GM19025 (cell line): ENCODE measurements around the gene KLK14.

ENCODE experiments used
- ATAC-seq: cut with Tn5 transposase; IDR thresholded peaks from one replicate; pipeline ENCODE4 v1.9.1; 2021; ENCODE audit warnings: mild to moderate bottlenecking, low read depth, moderate library complexity; ENCODE audit not compliant: unreplicated experiment

KLK14 gene

GRCh38 chr19:51055866-51056265 is 26.8 kb downstream of the KLK14 start:
- no peak for ATAC-seq

GRCh38 chr19:51047031-51047335 is 35.7 kb downstream of the KLK14 start:
- ATAC-seq = no peak

- ATAC-seq = no peak
Measured at GRCh38 chr19:51044327-51044726, 38.4 kb downstream of the KLK14 start.

DNA sequence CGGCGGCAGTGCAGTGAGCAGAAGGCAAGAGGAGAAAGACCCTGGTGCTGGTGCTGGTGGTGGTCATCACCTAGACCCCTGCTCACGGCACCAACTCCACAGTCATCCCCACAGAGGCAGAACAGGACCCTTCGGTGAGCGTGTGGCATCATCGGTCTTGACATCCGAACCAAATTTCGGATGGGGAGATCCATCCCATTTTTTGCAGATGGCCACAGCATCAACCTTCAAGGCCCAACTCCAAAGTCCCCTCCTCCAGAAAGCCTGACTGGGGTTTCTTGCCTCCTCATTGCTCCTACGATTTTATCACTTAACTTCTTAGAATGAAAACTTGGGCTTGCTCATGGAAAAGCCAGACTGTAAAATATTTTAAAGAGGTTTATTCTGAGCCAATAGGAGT is 39.2 kb downstream of the KLK14 start:
- no peak for ATAC-seq

DNA sequence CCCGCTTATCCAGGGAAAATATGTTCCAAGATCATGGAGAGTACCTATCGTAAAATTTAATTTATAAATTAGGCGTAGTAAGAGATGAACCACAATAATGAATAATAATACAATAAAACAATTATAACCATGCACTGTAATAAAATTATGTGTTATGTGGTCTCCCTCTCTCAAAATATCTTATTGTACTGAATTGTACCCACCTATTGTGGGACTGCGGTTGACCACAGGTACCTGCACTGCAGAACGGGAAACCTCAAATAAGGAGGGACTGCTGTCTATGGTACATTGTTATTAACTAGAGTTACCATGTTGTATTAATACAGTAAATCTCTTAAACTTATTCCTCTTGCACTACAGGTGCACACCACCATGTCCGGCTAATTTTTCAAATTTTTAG is 42.5 kb downstream of the KLK14 start:
- no peak for ATAC-seq

GRCh38 chr19:51036519-51036918 is 46.2 kb downstream of the KLK14 start:
- ATAC-seq = no peak

GRCh38 chr19:51034704-51035103 is 48.0 kb downstream of the KLK14 start, which contains the start of gene KLK12:
TSS of gene KLK12 (minus strand) at chr19:51035002. CDS start at chr19:51034621, 381 bp downstream.
- ATAC-seq = no peak

DNA sequence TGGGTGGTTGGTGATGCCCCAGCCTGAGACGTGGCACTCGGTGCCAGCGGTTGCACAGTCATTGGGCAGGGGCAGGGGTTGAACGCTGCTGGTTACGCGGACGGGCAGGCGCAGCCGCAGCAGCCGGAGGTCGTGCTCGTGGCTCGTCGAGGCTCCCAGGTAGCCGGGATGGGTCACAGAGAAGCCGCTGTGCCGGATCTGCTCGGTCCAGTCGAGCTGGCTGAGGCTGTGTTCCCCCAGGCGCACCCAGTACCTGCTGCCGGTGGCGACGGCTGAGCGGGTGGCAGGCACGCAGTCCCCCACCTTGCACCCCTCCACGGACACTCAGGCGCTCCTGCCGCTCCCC is 50.8 kb downstream of the KLK14 start:
- no peak for ATAC-seq

GRCh38 chr19:51031220-51031879 is 51.3 kb downstream of the KLK14 start:
- ATAC-seq = no peak

DNA sequence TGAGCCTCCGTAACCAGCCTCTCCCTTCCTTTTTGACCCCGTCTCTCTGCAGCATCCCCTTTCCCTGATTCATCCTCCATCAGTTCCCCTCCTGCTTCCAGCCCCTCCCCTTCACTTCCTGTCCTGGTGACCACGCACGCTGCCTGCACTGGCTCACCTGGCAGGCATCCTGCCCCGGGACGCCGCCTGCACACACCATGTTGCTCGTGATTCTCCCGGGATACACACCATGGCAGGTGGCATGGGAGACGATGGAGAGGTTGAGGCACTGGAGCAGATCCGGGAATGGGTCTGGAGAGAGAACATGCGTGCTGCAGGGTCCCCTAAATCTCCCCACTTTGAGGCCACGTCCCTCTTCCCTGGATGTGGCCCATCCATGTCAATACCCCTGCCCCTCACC is 52.1 kb downstream of the KLK14 start:
- ATAC-seq = no peak

DNA sequence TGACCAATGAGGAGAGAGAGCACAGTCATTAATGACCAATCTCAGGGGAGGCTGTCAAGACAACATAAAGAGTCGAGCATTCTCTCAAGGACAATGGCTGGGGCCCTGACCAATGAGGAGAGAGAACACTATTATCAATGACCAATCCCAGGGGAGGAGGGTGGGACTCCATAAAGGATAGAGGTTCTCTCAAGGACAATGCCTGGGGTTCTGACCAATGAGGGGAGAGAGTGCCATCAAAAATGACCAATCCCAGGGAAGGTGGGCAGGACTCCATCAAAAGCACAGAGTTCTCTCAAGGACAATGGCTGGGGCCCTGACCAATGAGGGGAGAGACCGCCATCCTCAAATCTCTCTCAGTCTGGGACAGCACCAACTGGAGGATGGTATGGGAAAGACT is 53.0 kb downstream of the KLK14 start:
- no peak for ATAC-seq
